CD8-positive, alpha-beta memory T cell (primary cell): Measurements from ENCODE around the gene MRM2. TPM values are rescaled to one million over a fixed set of nuclear protein-coding genes. Genes with fewer than 3 reads are reported as not detected.

Source experiments
- CTCF ChIA-PET: fragments of 350-600 bp; sonication (Branson Sonifier 250); formaldehyde crosslinking; loops from one replicate; lab custom pipeline; 2021; ENCODE audit warnings: antibody characterized with exemption; lab: Charles Lee
- POLR2A ChIA-PET: fragments of 350-600 bp; sonication (Branson Sonifier 250); formaldehyde crosslinking; loops from one replicate; lab custom pipeline; 2021; ENCODE audit warnings: antibody characterized with exemption; lab: Charles Lee
- DNase-seq, 5 donors: peaks; one replicate each; pipeline versions ENCODE4 v3.0.0 to v3.0.0-alpha.2; 2020 to 2022; ENCODE audit warnings: mixed read lengths in 1 of 5
- H3K27ac ChIP-seq: one replicate; pipeline ENCODE4 v1.7.0; 2013; ENCODE audit warnings: low read depth, mild to moderate bottlenecking, low read length, moderate library complexity
- H3K27me3 ChIP-seq: 2 replicates; pipeline ENCODE4 v1.7.0; 2013; ENCODE audit warnings: low read length, mild to moderate bottlenecking; ENCODE audit not compliant: insufficient read depth, poor library complexity, severe bottlenecking
- H3K36me3 ChIP-seq: 2 replicates; pipeline ENCODE4 v1.7.0; 2013; ENCODE audit warnings: mild to moderate bottlenecking, low read length, moderate library complexity; ENCODE audit not compliant: insufficient read depth
- H3K4me1 ChIP-seq: 2 replicates; pipeline ENCODE4 v1.7.0; 2013; ENCODE audit warnings: mild to moderate bottlenecking, low read length, moderate library complexity; ENCODE audit not compliant: insufficient read depth
- H3K4me3 ChIP-seq: 2 replicates; pipeline ENCODE4 v1.7.0; 2013; ENCODE audit warnings: mild to moderate bottlenecking, low read length
- H3K9me3 ChIP-seq: 2 replicates; pipeline ENCODE4 v1.7.0; 2013; ENCODE audit warnings: mild to moderate bottlenecking, low read length
- H3K27ac Mint-ChIP-seq, 8 donors: one replicate each; pipeline ENCODE4 v1.8.0; 2020 to 2021; ENCODE audit warnings: mixed read lengths in 8 of 8, mild to moderate bottlenecking in 6 of 8, inconsistent platforms in 3 of 8, moderate library complexity in 3 of 8
- H3K27me3 Mint-ChIP-seq, 2 donors: one replicate each; pipeline ENCODE4 v1.8.0; 2020 to 2021; ENCODE audit warnings: mixed read lengths in 2 of 2, mild to moderate bottlenecking in 1 of 2, moderate library complexity in 1 of 2
- H3K36me3 Mint-ChIP-seq, 3 donors: one replicate each; pipeline ENCODE4 v1.8.0; 2020 to 2021; ENCODE audit warnings: mixed read lengths in 3 of 3, inconsistent platforms in 1 of 3, mild to moderate bottlenecking in 1 of 3
- H3K4me1 Mint-ChIP-seq, 3 donors: one replicate each; pipeline ENCODE4 v1.8.0; 2020 to 2021; ENCODE audit warnings: mixed read lengths in 3 of 3, inconsistent platforms in 1 of 3, mild to moderate bottlenecking in 1 of 3
- H3K4me3 Mint-ChIP-seq, 7 donors: one replicate each; pipeline ENCODE4 v1.8.0; 2020 to 2021; ENCODE audit warnings: mixed read lengths in 7 of 7, mild to moderate bottlenecking in 6 of 7, moderate library complexity in 4 of 7, inconsistent platforms in 2 of 7
- H3K9me3 Mint-ChIP-seq, 5 donors: one replicate each; pipeline ENCODE4 v1.8.0; 2020 to 2022; ENCODE audit warnings: mixed read lengths in 5 of 5, mild to moderate bottlenecking in 3 of 5, moderate library complexity in 2 of 5, inconsistent platforms in 1 of 5
- polyA plus RNA-seq: library from polyadenylated mRNA; unstranded; fragments of 300-500 nt; fragmentation: Illumina TruSeq; gene quantifications from one replicate; pipeline ENCODE4 v1.2.3, GENCODE V29; 2021
- total RNA-seq, 2 experiments: library from RNA; stranded (reverse); gene quantifications; one replicate each; pipeline ENCODE4 v1.2.3, GENCODE V29; 2021

MRM2 gene
- total and polyA plus RNA-seq, 3 experiments from 2014 or later = 35.6 to 54.2 (median 51.6) TPM

DNA sequence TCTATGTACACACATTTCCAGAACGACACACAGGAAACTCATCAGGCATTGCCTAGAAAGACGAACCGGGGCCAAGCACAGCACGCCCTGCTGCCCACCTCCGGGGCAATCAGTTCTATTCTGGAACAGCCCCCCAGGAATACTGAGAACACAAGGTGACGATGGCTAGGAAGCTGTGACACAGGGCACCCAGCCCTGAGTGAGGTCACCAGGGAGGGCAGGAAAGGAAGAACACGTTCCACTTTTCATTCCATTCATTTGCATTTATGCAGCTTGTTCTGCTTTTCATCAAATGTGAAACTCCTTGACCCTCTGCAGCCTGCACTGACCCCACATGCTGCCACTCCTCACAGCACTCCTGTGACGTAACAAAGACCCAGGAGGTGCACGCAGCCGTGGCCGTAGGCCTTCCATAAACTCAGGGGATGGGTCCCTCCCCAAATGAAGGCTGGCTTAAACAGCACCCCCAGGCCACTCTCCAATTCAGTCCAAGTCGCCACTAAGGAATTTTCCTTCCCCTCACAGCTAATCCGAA lies 38.2 kb downstream of the MRM2 start:
- POLR2A ChIA-PET = interaction anchor here (0.5 kb wide), 1 partner anchor 620 kb away, joined by 5 read pairs; no protein-coding TSS in a partner anchor

GRCh38 chr7:2202901-2203765 lies 38.9 kb downstream of the MRM2 start:
- no peaks in the 10 kb centered on the region for H3K9me3 Mint-ChIP-seq
- DNase-seq = no peak
- no peaks in the 10 kb centered on the region for H3K27me3 Mint-ChIP-seq
- H3K4me3 ChIP-seq = no peak overlapping the region
- ChIA-PET CTCF (no interaction called here), POLR2A (no interaction called here)
- peak overlapping the region in 1 of 8 donors; percentile 14 for H3K27ac Mint-ChIP-seq
- H3K27ac ChIP-seq = no peak overlapping the region
- no peak overlapping the region for H3K4me3 Mint-ChIP-seq
- H3K27me3 ChIP-seq = no peaks in the 10 kb centered on the region
- no peaks in the 10 kb centered on the region for H3K9me3 ChIP-seq
- peaks cover 0 to 52% (median 12%) of the 10 kb centered on the region in 3 donors for H3K36me3 Mint-ChIP-seq
- H3K4me1 Mint-ChIP-seq = no peaks in the 10 kb centered on the region
- no peaks in the 10 kb centered on the region for H3K36me3 ChIP-seq
- H3K4me1 ChIP-seq = no peaks in the 10 kb centered on the region

More for the DNA sequence above, 38.2 kb downstream of the MRM2 start:
- DNase-seq = no peak
- Mint-ChIP-seq H3K9me3 (no peaks in the 10 kb centered on the region), H3K27me3 (no peaks in the 10 kb centered on the region), H3K4me3 (no peak overlapping the region), H3K36me3 (peaks cover 3 to 59% (median 16%) of the 10 kb centered on the region in 3 donors), H3K27ac (no peak overlapping the region), H3K4me1 (no peaks in the 10 kb centered on the region)
- H3K4me1 ChIP-seq = no peaks in the 10 kb centered on the region
- H3K27ac ChIP-seq = no peak overlapping the region
- H3K4me3 ChIP-seq = no peak overlapping the region
- CTCF ChIA-PET = no interaction called here
- H3K27me3 ChIP-seq = no peaks in the 10 kb centered on the region
- H3K9me3 ChIP-seq = no peaks in the 10 kb centered on the region
- H3K36me3 ChIP-seq = no peaks in the 10 kb centered on the region

DNA sequence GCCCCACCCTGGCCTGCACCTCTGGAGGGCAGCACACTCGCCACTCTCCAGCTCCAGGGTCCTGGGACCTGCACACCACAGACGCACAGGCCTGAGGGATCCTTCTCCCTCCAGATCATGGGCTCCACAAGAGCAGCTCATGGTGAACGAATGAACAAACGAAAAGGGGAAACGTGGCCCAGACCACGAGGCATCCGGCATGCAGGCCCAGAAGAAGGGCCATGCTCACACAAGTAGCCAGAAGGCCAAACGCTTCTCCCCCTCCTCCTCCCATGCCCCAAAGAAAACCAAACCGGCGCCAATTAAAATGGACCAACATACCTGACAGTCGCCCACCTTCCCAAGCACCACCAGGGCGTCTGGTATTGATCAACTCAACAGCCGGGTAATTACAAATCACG lies 39.6 kb downstream of the MRM2 start:
- no peak for DNase-seq
- Mint-ChIP-seq H3K4me3 (no peak overlapping the region), H3K4me1 (peaks cover 0 to 3% (median 0%) of the 10 kb centered on the region in 3 donors), H3K9me3 (no peaks in the 10 kb centered on the region), H3K27ac (no peak overlapping the region), H3K36me3 (peaks cover 0 to 48% (median 13%) of the 10 kb centered on the region in 3 donors), H3K27me3 (no peaks in the 10 kb centered on the region)
- Histone ChIP-seq H3K27ac (no peak overlapping the region), H3K36me3 (no peaks in the 10 kb centered on the region), H3K9me3 (no peaks in the 10 kb centered on the region), H3K4me1 (no peaks in the 10 kb centered on the region), H3K4me3 (no peak overlapping the region), H3K27me3 (no peaks in the 10 kb centered on the region)
- ChIA-PET CTCF (no interaction called here), POLR2A (no interaction called here)

DNA sequence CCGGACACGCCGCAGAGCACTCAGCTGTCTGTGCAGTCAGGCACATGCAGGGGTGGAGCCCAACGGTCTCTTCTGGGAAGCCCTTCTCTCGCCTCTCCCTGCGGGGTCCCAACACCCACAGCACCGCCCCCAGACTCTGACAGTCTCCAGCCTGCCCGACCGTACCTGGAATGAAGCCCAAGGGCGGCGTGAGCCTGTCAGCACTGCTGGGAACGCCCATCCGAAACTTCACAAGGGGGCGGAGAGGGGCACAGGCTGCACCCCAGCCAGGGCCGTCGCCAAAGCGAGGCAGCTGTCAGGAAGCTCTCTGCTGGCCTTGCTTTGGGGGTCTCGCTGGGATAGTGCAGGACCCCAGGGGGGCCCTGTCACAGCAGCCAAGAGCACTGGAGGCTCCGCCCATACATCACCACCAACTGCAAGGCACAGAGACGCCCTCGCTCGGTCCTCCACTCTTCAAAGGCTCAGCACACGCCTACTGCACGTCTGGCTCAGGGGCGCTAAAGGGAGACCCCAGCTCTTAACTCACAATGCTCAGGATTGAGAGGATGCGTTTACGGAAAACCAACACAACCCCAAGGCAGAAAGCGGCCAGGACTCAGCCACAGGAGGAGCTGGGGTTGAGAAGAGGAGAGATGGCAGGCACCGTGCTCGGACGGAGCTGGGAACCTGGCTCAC lies 40.2 kb downstream of the MRM2 start:
- H3K27me3 Mint-ChIP-seq = no peaks in the 10 kb centered on the region
- Histone ChIP-seq H3K27me3 (no peaks in the 10 kb centered on the region), H3K4me3 (no peak overlapping the region), H3K4me1 (no peaks in the 10 kb centered on the region), H3K27ac (no peak overlapping the region), H3K9me3 (no peaks in the 10 kb centered on the region), H3K36me3 (no peaks in the 10 kb centered on the region)
- POLR2A ChIA-PET = no interaction called here
- no peak overlapping the region for H3K27ac Mint-ChIP-seq
- no peak for DNase-seq
- peaks cover 0 to 49% (median 14%) of the 10 kb centered on the region in 3 donors for H3K36me3 Mint-ChIP-seq
- H3K4me3 Mint-ChIP-seq = no peak overlapping the region
- CTCF ChIA-PET = no interaction called here
- H3K4me1 Mint-ChIP-seq = peaks cover 0 to 8% (median 0%) of the 10 kb centered on the region in 3 donors
- no peaks in the 10 kb centered on the region for H3K9me3 Mint-ChIP-seq

DNA sequence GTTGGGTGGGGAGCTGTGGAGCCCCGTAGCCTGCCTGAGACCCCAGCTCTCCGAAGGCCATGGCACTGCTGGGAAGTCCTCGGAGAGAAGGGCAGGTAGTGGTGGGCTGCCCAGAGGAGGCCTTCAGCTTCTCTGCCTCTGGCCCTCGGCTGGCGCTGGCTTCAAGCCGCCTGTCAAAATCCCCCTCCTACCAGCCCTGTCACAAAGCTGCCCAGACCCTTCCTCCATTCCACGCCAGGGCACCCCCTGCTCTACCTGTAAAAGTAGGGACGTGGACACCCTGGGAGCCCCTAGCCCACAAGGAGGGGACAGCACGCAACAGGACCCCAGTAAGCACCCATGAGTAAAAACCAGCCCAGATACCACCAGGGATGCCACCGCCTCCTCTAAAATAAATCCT lies 40.9 kb downstream of the MRM2 start:
- Histone ChIP-seq H3K36me3 (no peaks in the 10 kb centered on the region), H3K27ac (no peak overlapping the region), H3K9me3 (no peaks in the 10 kb centered on the region), H3K4me3 (no peak overlapping the region), H3K4me1 (no peaks in the 10 kb centered on the region), H3K27me3 (no peaks in the 10 kb centered on the region)
- Mint-ChIP-seq H3K27ac (no peak overlapping the region), H3K36me3 (peaks cover 0 to 52% (median 14%) of the 10 kb centered on the region in 3 donors), H3K4me1 (peaks cover 0 to 8% (median 0%) of the 10 kb centered on the region in 3 donors), H3K27me3 (no peaks in the 10 kb centered on the region), H3K9me3 (no peaks in the 10 kb centered on the region), H3K4me3 (no peak overlapping the region)
- ChIA-PET POLR2A (no interaction called here), CTCF (no interaction called here)
- DNase-seq = no peak

GRCh38 chr7:2200584-2200980 lies 41.4 kb downstream of the MRM2 start:
- H3K27ac ChIP-seq = no peak overlapping the region
- CTCF ChIA-PET = no interaction called here
- Mint-ChIP-seq H3K36me3 (peaks cover 0 to 55% (median 18%) of the 10 kb centered on the region in 3 donors), H3K27ac (no peak overlapping the region), H3K4me3 (no peak overlapping the region), H3K9me3 (peaks cover 0 to 1% (median 0%) of the 10 kb centered on the region in 5 donors), H3K4me1 (peaks cover 0 to 8% (median 0%) of the 10 kb centered on the region in 3 donors), H3K27me3 (no peaks in the 10 kb centered on the region)
- DNase-seq = no peak
- no peaks in the 10 kb centered on the region for H3K27me3 ChIP-seq
- no peaks in the 10 kb centered on the region for H3K36me3 ChIP-seq
- H3K4me3 ChIP-seq = no peak overlapping the region
- H3K9me3 ChIP-seq = no peaks in the 10 kb centered on the region
- no peaks in the 10 kb centered on the region for H3K4me1 ChIP-seq
- POLR2A ChIA-PET = no interaction called here

- H3K36me3 ChIP-seq = no peaks in the 10 kb centered on the region
- CTCF ChIA-PET = no interaction called here
- H3K27ac Mint-ChIP-seq = peak overlapping the region in 1 of 8 donors; percentile 75
These were observed 41.9 kb downstream of the MRM2 start for GRCh38 chr7:2199956-2200583.

More at GRCh38 chr7:2199956-2200583, 41.9 kb downstream of the MRM2 start:
- Mint-ChIP-seq H3K36me3 (peaks cover 0 to 55% (median 22%) of the 10 kb centered on the region in 3 donors), H3K9me3 (peaks cover 0 to 2% (median 0%) of the 10 kb centered on the region in 5 donors), H3K4me3 (no peak overlapping the region), H3K4me1 (peaks cover 0 to 8% (median 0%) of the 10 kb centered on the region in 3 donors), H3K27me3 (no peaks in the 10 kb centered on the region)
- no peak for DNase-seq
- H3K27me3 ChIP-seq = no peaks in the 10 kb centered on the region
- no peaks in the 10 kb centered on the region for H3K9me3 ChIP-seq
- no peak overlapping the region for H3K4me3 ChIP-seq
- POLR2A ChIA-PET = no interaction called here
- H3K27ac ChIP-seq = no peak overlapping the region
- no peaks in the 10 kb centered on the region for H3K4me1 ChIP-seq
